HG02610 (cell line): ENCODE data around the gene MUL1.
"Not testable (repeated sequence)": the region's sequence is repeated elsewhere in the genome, so short reads cannot be mapped to it uniquely, and the experiment has no call there.

Experiments
- ATAC-seq: cut with Tn5 transposase; IDR thresholded peaks from one replicate; pipeline ENCODE4 v1.9.1; 2021; ENCODE audit warnings: mild to moderate bottlenecking, moderate library complexity; ENCODE audit not compliant: unreplicated experiment

The MUL1 gene

DNA sequence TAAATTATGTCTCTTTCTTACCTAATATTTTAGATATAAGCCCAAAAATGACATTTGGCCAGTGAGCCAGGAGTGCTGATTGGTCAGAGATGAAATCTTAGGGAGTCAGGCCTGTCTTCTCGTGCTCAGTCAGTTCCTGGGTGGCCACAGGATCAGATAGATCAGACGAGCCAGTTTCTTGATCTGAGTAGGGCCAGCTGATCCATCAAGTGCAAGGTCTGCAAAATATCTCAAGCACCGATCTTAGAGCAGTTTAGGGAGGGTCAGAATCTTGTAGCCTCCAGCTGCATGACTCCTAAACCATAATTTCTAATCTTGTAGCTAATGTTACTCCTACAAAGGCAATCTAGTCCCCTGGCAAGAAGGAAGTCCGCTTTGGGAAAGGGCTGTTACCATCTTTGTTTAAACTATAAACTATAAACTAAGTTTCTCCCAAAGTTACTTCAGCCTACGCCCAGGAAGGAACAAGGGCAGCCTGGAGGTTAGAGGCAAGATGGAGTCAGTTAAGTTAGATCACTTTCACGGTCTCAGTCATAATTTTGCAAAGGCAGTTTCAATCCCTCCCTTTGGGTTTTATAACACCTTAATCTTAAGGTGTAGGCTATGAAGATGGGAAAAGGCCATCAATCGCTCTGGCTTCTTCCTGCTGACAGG, 11.8 kb upstream of the MUL1 start:
- ATAC-seq = not testable (repeated sequence)

DNA sequence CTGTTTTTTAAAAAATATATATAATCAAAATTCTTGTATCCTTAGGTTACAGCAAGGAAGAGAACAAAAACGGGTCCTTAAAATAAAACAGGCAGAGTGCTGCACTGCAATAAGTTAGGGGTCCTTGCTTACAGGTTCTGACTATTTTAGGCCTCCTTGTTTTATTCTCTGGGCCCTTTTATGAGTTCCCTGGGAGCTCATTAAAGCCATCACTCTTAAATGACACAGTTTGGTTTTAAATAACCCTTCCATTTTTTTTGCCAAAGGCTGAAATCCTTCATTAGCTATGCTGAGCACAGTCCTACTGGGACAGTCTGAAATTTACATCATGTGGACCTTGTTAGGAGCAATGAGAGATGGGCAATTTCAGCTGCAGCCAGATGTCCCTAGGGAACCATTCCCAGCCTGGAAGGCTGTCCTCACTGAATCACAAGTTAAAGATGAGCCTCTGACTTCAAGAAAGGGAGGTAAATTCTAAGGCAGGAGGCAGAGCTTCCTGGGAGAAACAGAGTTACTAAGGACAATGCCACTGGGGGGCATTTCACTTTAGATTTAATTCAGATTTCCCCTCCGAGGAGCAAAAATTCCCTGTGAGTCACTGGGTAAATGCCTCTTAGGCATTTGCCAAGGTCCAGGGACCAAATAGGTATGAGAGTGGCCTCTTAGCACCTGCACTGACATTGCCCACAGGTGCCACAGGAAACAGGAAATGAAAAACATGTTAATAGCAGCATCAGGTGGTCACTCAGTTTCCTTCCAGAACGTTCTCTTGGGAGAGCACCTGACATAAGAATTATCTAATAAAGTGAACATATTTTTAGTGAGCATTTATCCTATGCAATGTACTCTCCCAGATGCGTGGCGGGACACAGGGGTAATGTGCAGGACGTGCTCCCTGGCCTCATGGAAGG, 3.8 kb upstream of the MUL1 start:
- no peak for ATAC-seq

DNA sequence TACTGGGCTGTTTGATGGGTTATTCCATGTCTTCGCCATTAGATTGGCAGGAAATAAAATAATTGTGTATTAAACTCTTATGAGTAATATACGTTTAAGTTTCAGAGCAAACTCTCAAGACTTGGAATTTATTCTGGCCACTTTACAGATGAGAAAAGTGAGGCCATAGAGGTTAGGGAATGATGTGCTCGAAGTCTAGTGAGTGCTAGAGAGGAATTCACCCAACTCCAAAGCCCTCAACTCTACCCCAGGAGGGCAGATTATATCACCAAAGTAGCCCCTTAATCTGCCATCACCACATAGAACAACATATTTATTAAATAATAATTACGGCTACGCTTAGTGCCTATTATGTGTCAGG, 440 bp upstream of the MUL1 start:
- ATAC-seq = no peak

DNA sequence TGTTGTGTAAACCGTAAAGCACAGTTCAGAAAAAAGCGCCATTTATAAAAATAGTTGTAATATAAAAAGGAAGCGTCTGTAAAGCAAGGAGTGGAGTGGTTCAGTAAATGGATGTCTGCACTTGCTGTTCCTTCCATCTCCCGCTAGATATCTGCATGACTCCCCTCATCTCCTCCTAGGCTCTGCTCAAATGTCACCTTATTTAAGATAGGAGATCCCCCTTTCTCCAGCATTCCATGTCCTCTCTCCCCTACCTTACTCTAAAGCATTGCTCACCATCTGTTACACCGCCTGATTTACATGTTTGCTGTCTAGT, 745 bp downstream of the MUL1 start:
- ATAC-seq = no peak

DNA sequence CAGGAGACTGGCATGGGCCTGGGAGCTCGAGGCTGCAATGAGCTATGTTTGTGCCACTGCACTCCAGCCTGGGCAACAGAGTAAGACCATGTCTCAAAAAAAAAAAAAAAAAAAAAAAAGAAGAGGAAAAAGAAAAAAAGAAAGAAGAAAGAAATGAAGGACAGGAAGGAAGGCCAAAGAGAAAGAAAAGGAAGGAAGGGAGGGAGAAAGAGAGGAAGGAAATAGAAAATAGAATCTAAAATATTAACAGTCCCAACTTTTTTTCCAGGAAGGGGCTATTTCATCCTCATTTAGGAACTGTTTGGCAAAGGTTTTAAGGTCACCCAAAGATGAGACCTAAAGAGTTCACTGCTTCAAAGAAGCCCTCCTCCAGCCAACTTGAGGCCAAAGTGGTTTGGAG, 2.5 kb downstream of the MUL1 start:
- ATAC-seq = no peak

DNA sequence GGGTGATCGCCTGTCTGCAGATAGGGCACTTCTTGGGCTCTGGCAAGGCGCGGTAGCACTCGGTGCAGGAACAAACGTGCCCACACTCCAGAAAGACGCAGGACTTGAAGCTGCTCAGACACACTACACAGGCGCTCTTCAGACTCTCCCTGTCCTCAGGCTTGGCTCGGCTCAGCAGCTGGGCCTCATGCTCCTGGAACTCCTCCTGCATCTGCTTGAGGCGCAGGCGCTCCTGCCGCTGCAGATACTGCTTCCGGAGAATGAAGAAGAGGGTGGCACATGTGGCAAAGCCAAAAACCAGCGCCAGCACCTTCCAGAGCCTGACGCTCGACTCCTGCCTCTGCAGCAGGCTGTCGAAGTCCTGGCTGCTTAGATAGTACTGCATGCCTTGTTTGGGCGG, 7.2 kb downstream of the MUL1 start:
- ATAC-seq = no peak

DNA sequence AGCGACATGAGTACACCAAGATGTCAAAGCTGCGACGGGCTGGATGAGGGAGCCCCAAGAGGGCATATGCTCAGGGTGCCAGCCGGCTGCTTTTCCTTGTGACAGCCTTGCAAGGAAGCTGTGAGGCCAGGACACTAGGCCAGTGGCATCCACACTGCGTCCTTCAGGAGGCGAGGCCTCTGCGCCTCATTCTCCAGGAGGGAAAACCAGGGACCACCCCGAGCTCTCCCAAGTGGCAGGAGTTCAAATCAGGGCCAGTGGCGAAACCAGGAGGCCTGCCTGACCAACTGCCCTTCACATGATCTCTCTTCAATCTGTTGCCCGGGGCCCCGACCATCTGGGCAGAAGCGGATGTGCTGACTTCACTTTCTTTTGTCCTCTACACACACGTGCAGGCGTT, 8.2 kb downstream of the MUL1 start:
- no peak for ATAC-seq

DNA sequence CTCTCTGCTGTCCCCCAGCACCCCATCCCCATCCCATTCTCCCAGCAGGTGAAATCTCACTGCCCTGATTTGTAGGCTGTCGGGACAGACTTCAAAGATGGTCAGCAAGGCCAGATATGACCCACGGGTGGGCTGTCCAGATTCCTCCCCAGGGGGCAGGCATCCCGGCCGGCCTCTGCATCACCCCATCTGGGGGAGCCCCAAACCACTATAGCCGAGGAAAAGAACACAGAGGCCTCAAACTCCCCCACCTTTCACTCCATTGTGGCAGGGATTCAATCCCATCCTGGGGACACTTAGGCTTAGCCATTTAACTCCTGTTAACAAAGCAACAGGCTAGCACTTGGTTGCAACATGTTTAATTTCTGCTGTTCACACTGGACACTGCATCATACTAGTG, 8.8 kb downstream of the MUL1 start:
- no peak for ATAC-seq

DNA sequence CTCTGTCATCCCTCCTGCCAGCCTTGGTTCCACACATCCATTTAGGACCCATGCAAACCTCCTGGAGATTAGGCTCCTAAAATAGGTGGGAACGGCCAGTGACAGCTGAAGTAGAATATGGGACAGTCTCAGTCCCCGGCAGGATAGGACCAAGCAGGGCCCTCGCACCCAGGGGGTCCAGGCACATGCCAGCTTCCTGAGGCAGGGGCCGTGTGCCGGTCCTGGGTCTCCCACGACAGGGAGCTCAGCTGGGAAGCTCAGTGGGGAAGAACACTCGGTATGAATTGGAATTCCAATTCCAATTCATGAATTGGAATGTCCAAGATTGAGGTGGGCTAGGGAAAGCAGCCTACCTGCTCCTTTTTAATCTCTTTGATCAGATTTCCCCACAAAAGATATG, 9.8 kb downstream of the MUL1 start:
- ATAC-seq = no peak

DNA sequence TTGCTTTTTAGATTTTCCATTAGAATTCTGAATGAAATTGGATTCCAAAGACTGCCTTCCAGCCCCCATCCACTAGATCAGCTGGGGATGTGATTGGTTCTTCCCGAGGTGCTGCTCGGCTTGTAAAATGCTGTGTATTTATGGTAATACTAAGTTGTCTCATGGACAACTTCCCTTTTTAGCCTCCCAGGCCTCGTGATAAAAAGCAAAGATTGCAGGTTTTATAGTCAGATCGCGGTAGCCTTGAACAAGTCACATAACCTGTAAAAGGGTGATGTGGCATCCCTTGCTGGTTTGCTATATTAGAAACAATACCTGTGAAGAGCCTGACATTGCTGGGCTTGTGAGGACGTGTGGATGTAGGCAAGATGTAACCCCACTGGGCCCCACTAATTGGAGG, 10.4 kb downstream of the MUL1 start:
- no peak for ATAC-seq

DNA sequence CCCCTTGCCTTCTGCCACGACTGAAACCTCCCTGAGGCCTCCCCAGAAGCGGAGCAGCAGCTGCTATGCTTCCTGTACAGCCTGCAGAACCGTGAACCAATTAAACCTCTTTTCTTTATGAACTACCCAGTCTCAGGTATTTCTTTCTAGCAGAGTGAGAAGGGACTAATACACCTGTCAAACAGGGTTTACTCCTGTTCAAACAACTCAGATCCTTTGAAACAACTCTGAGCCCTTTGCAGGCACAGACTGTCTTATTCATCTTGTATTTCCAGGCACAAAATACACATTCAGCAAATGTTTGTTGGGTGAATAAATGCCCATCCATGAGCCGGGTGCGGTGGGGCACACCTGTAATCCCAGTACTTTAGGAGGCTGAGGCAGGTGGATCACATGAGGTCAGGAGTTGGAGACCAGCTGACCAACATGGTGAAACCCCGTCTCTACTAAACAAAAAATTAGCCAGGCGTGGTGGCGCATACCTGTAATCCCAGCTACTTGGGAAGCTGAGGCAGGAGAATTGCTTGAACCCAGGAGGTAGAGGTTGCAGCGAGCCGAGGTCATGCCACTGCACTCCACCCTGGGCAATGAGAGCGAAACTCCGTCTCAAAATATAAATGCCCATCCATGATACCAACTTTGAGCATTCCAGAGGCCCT, 11.1 kb downstream of the MUL1 start:
- ATAC-seq = not testable (repeated sequence)

DNA sequence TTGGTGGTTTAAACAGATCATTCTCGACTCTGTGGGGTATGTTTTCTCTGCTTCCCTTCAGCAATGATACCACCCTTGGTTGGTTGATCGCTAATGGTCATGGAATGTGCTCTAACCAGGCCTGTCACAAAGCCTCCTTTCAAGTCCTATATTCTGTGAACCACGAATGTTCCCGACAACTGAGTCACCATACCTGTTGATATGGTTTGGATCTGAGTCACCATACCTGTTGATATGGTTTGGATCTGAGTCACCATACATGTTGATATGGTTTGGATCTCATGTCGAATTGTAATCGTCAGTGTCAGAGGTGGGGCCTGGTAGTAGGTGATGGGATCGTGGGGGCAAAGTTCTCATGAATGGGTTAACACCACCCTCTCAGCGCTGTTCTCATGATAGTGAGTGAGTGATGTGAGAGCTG, 11.7 kb downstream of the MUL1 start:
- no peak for ATAC-seq

DNA sequence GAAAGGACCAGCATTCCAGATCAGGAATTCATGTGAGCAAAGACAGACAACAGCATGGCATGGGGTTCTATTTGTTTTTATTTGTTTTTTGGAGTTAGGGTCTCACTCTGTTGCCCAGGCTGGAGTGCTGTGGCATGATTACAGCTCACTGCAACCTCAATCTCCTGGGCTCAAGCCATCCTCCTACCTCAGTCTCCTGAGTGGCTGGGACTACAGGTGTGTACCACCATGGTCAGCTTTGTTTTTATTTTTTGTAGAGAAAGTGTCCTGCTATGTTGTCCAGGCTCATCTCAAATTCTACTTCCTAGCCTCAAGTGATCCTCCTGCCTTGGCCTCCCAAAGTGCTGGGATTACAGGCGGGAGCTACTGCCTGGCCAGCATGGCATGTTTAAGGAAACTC, 12.3 kb downstream of the MUL1 start:
- ATAC-seq = no peak

DNA sequence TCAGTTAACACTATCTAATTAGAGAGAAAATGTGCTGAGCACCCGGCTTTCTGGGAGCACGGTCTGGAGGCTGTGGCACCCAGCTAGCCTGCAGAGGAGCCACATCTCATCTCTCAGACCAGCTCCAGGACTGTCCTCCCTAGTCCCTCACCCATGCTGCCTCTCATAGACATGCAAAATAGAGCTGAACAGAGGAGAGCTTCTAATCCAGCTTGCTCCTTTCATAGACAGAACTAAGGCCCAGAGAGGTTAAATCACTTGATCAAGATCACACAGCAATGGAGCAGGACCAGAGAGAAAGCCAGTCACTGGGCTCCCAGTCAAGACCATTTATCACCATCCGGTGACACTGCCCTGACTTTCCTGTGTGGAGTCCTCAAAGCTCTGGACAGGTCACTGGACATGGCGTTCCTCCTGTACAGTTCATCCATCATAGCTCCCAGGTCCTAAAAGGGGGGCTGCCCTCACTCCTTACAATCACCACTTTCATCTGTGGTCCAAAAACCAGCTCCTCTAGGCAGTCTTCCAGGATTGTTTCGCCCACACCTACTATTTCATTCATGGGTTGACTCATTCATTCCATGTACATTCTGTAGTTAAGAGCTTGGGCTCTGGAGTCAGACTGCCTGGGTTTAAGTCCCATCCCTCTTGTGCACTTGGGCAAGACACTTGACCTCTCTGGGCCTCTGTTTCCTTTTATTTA, 13.2 kb downstream of the MUL1 start:
- no peak for ATAC-seq

DNA sequence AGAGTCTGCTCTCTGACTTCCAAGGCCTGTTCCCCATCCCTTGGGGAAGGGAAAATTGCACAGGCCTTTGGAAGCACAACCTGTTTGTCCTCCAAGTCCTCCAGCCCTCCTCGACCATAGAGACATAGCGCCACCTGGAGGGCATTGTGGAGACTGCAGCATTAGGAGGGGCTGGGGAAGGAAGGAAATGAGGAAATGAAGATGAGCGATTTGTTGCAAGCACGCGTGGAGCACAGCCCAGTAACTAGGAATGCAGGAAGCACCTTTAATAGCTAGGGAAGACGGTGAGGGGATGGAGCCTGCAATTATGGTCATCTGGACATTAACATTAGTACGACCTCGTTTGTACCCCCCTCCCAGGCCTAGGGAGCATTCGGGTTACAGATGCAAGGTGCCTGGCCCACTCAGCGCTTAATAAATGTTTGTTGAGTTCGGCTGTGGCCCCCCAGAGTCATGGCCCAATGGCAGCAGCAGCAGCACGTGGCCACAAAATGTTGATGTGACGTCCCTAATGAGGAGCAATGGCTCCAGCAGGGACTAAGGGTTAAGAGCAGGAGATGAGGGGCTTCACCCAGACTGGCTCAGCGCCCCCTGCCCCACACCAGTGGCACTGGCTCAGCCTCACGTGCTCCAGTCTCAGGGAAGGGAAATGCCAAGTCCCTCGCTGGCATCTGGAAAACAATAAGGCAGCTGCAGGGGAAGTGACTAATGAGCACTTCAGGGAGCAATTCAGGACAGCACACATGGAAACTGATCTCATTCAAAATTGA, 13.9 kb downstream of the MUL1 start:
- no peak for ATAC-seq

DNA sequence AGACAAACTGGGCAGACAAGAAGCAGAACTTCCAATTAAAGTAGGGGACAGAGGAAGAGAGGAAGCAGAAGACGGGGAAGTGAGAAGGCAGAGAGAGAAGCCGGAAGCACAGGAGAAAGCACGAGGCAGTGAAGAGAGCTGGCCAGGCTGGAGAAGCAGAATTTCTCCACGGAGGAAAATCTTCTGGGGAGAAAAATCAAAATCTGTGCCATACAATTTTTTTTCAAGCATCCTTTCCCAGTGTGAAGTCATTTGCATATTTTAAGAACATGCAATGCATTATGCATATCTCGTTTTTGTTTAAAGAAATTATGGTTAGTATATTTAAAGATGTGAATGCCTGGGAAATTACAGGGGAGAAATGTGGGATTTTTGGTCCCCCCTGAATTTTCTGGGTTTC, 14.6 kb downstream of the MUL1 start:
- no peak for ATAC-seq

DNA sequence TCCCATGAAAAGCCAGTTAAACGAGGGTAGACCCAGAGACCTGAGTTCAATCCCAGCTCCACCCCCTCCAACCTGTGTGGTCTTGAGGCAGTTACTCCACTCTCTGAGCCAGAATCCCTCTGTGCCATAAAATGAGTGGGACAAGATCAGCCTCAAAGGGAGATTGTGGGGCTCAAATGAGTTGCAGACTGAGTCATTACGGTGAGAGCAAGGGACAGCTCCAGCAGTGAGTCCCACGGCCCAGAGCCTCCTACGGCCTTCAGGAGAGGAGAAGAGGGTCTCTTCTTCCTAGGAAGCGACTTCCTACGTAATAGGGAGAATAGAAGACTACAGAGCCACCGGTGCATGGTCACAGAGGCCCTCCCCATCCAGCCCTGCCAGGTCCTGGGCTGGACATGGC, 15.2 kb downstream of the MUL1 start:
- no peak for ATAC-seq

DNA sequence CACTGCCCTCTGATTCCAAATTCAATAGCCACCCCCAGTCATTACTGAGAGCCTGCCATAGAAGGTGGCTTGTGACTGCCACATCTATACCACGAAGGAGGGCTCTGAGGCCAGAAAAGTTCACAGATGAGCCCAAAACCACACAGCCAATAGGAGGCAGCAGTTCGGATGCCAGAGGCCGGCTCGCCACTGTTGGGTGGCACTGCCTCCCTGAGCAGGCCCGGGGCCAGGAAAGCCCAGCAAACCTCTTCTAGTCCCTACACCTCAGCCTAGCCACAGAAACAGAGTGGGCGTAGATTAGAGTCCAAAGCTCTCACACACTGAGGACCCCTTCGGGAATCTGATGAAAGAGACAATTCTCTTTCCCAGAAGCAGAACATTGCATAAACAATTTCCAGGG, 16.1 kb downstream of the MUL1 start:
- no peak for ATAC-seq

DNA sequence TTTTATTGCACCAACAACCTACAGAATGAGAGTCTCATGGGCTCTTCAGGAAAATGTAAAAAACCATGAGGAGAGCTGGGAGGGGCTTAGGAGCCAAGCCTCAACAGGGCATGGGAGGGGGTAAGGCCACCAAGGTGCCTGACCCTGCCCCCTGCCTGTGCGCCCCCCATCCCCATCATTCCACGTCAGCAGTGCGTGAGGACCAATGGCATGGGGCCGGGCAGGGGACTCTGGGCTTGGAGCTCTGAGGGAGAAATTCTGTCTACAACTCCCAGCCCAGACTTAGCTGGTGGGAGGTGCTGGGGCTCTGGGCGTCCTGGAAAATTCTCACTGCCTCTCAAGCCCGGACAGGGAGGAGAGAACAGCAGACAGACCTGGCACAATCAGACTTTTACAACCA, 16.8 kb downstream of the MUL1 start:
- ATAC-seq = no peak

DNA sequence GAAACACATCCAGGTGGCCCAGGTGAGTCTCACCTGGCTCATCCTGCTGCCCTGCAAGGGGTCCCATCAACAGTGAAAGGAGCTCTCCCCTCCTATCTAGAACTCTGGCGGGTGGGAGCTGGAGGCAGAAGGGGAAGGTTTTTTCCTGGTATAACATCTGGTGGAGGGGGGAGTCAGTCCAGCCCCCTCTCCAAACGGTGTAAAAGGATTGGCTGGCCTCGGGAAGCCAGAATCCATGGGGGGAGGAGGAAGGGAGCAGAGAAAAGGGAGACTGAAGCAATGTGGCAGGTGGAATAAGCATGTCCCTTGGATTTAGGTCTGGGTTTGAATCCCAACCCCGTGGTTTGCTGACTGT, 20.7 kb downstream of the MUL1 start:
- ATAC-seq = no peak
